A549 treated with AZD2906 at 1 μM for 4 hours (cell line): ENCODE measurements around the gene FUT2. TPM values are rescaled to one million over a fixed set of nuclear protein-coding genes. Genes with fewer than 3 reads are reported as not detected.

Experiments used
- total RNA-seq: library from RNA; stranded (reverse); fragments of 200-300 nt; extraction: Qiagen RNA extraction; gene quantifications from 5 replicates; pipeline ENCODE4 v1.2.3, GENCODE V29; 2022

FUT2 gene
- not detected in 5 replicates for total RNA-seq

DNA sequence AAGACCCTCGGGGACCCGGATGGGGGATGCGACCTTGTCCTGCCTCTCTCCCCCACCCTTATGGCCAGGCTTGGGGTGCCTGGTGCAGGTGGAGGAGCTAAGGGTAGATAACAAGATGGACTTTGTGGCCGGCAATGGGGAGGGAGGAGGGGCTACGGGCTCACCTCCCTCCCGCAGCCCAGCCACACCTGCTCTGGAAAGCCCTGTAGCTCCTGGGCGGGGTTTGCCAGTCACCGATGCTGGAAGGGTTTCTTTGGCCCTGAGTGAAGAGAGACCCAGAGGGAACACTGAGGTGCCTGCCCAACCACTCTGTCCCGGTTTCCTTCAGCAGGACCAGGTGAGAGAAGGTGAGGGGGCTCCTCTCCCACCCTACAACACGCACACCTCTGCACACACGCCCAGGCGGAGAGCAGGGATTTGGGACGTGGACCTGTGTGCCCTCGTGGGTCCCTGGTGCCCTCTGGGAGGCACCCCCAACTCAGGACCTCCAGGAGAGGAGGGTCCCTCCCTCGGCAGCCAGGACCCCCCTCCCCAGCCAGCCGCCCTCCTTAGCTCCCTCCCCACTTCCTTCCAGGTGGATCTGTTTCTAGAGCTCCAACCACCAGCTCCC, at the start of gene FUT2:
Gene FUT2, plus strand, starts transcription at position 229 of the 610 bp plus-strand sequence. CDS start 6,986 bp downstream, outside the sequence.

DNA sequence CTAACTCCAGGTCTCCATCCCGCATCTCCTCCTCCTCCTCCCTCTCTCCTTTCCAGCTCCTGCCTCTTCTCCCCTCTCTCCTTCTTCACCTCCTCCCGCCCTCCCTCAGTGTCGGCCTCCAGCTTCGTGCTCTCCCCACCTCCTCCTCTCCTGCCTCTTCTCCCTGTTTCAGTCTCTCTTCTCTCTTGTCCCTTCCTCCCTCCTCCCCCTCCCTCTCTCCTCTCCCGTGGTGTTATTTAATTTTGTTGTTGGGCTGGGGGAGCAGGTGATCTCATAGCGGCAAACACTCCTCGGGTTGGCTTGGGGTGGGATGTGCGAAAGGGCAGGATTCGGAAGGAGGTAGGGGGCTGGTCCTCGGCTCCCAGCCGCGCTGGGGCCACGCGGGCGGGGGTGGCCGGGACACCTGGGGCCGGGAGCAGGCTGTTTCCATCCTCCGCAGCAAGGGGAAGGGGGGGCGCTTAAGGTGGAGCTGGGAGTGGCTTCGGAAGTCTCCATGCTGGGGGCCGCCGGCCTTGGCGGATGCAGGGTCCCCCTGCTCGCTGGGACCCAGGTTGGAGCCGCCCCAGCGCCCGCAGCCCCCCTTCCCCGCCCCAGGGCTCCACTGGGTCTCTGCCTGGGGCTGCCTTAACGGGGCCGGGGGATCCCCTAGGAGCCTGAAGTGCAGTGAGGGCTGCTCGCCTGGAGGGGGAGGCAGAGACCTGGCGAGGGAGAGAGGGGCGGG, 49.6 kb upstream of the FUT2 start, which contains the start of gene CA11:
Gene CA11, minus strand, starts transcription at position 187 of the 721 bp plus-strand sequence. CDS start 555 bp downstream, outside the sequence.

DNA sequence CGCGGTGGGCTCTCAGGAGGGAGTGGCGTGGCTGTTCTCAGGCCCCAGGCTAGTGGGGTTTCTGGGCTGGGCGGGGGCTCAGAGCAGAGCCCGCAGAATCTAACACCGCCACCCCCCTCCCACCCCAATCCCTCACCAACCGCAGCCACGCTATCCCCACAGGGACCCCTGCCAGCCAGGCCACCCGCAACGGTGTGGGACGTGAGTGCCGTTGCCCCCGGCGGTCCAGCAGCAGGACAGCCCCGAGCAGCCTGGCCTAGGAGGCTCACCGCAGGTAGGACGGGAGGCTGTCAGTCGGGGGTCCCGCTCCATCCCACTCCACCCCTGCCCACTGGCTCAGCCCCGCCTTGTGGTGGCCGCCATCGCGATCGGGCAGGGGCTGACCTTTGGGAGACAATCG, 22.8 kb upstream of the FUT2 start, which contains the start of gene NTN5:
Gene NTN5, minus strand, starts transcription at position 24 of the 400 bp plus-strand sequence. CDS start 2,031 bp downstream, outside the sequence.

DNA sequence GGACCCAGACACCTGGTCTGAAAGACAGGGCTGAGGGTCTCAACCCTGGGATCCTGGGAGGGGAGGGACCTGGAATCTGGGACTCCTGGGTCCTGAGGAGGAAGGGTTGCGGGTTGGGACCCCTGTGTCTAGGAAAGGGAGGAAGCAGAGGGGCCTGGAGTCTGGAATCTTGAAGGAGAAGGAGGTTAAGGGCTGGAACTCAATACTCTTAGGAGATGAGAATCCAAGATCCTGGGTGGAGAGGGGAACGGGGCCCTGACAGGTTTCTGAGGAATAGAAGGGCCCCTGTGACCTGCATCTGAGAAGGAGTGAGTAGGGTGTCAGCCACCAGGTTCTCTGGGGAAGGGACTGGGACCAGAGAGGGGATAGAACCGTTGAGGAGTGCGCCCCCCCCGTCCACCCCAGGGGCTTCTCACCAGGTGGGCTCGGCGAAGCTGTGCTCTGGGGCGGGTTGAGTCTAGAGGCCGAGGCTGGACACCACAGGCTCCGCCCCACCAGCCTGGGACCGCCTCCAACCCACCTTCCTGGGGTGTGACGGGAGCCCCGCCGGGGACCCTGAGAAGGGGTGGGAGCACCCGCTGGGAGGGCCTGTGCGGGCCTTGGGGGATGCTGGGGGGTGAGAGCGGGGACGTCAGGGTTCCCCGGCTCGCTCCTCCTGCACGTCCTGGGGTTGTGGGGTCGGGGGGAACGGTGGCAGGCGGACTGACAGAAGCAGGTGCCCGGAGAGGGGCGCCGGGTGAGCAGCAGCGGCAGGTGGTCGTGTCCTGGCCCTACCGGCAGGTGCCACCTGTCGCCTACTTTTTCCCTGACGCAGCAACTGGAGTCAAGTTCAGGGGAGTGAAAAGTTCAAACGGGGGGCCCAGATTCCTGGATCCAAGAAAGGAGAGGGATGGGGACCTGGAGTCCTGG, 23.7 kb downstream of the FUT2 start, which contains the start of gene MAMSTR:
Gene MAMSTR, minus strand, starts transcription at position 463 of the 909 bp plus-strand sequence. CDS start 694 bp downstream, outside the sequence.

DNA sequence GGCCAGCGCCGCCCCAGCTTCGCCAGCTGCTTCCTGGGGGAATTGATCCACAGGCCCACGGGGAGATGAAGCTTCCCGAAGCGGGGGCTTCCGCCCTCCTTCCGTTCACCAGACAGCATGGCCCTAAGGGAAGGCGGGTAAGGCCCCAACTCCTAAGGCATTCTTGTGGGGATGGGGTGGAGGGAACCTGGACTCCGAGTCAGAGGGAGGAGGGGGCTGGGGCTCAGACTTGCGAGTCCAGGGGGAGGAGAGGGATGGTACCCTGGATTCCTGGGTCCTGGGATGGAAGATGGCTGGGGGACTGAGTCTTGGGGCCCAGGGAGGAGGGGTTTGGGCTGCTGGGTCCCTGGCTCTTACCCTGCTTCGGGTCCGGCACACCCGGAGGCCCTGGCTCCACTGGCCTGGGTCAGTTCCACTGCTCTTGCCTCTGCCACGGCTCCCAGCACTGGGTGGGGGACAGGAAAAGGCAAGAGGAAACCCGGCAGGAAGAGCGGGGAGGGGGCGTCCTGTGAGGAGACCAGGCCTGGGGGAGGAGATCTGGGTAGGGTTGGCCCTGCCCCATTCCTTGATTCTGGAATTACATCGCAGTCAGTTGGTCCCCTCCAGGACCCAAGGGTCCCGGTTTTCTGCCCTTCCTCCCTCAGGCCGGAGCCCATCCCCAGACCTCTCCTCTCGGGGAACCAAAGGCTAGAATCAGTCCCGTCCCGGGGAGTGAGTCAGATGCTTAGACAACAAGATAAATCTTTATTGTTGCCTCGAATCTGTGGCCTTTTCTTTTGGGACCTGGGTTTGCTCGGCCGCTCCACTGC, 44.6 kb downstream of the FUT2 start, which contains the start of gene RASIP1:
Gene RASIP1, minus strand, starts transcription at position 447 of the 809 bp plus-strand sequence. Its CDS starts 328 bp downstream, at position 119.

DNA sequence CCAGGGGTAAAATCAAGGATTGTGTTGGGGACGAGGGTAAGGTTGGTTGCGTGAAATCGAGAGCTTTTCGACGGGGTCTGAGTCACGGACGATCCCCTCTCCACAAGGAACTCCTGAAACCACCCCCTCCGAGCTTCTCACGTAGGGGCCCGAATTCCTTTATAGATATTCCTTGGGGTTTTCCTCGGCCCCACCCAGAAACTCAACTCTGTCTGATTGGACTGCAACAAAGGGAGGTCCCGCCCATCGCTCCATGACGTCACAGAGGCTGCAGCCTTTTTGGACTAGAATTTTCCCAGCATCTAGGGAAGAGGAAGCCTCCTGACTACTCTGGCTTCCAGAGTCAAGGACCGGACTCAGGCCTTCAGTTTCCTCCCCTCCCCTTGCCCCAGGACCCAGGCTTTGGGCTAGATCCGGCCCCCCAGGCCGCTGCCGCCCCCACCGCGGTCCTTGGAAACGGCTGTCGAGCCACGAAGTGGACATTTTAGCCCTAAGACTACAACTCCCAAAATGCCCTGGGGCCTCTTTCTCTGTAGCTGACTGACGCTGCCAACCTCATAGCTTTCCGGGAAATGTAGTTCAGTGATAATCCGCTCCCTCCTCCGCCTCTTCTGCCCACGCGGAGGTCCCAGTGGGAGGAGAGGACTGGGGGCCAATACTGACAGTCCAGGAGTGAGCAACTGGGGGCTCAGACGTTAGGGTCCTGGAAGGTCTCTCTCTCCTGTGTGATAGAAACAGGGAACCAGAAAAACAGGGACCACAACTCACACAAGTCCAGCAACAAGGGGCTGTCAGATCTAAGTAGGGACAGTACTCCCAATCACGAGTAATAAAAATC, 51.2 kb downstream of the FUT2 start, which contains the start of gene IZUMO1:
Gene IZUMO1, minus strand, starts transcription at position 172 of the 838 bp plus-strand sequence. CDS start 1,050 bp downstream, outside the sequence.

DNA sequence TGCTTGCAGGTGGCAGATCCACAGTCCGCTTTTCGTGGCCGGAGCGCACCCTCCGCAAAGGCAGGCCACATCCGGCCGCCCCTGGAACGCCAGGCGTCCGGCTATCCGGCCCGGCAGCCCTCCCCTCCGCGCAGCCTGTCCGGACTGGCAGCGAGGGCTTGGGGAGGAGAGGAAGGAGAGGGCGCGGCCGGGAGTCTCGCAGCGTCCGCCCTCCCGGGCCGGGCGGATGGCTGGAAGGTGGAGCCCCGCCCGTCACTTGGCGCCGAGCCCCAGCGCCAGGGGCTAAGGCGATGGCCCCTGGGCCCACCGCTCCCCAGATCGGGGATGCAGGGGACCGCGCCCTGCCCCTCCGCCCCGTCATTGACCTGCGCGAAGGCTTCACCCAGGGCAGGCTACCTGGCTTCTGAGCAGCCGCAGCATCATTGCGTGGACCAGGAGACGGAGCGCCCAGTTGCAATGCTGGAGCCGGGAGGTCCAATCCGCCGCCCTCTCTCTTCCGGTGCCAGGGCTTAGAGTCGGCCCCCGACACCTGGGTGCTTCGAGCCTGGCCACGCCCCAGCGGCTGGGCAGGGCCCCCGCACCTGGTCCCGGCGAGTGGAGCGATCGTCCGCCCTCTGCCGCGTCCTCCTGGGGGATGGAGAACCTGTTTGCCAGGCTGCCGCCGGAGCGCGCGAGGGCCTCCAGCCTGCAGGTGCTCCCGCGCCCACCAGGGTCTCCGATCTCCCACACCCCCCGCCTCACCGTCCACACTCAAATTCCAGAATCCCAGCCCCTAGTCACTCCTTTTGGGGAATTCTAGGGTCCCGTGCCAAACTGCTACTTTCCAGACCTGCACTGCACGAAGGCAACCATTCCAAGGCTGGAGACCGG, 57.0 kb downstream of the FUT2 start, which contains the start of gene FUT1:
Gene FUT1, minus strand, starts transcription at position 146 of the 870 bp plus-strand sequence. CDS start 1,360 bp downstream, outside the sequence.

DNA sequence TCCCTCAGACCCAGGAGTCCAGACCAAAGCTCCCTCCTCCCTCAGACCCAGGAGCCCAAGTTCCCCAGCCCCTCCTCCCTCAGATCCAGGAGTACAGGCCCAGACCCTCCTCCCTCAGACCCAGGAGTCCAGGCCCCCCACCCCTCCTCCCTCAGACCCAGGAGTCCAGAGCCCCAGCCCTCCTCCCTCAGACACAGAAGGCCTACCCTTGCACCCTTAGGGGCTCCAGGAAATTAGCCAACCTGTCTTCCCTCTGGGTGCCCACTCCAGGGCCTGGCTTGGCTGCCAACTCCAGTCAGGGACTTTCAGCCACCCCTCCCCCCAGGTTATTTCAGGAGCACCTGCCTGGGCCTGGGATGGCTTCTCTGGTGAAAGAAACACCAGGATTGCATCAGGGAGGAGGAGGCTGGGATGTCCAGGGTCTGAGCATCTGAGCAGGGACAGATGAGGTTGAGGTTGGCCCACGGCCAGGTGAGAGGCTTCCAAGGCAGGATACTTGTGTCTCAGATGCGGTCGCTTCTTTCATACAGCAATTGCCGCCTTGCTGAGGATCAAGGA, 59.4 kb downstream of the FUT2 start, which contains the start of gene FGF21:
Gene FGF21, plus strand, starts transcription at position 441 of the 558 bp plus-strand sequence. CDS start 713 bp downstream, outside the sequence.

Other genes with a start within 250 kb of the FUT2 start
- gene GRWD1, start 250.0 kb upstream of the FUT2 start, total RNA-seq: 109 to 124 TPM (median 114 TPM) in 5 replicates
- gene KCNJ14, start 240.4 kb upstream of the FUT2 start, total RNA-seq: 0.80 to 1.6 TPM (median 1.1 TPM) in 5 replicates
- gene CYTH2, start 226.6 kb upstream of the FUT2 start, total RNA-seq: 55.7 to 66.9 TPM (median 63.2 TPM) in 5 replicates
- 2.5 to 5.4 TPM (median 5.0 TPM) in 5 replicates for gene LMTK3, start 184.1 kb upstream of the FUT2 start, total RNA-seq
- 13.7 to 18.5 TPM (median 15.6 TPM) in 5 replicates for gene SULT2B1, start 143.8 kb upstream of the FUT2 start, total RNA-seq
- 0.06 TPM in 1 of 5 replicates, not detected in the others for gene SPACA4, start 89.2 kb upstream of the FUT2 start, total RNA-seq
- gene FAM83E, start 80.9 kb upstream of the FUT2 start, total RNA-seq: 0.12 to 0.40 TPM (median 0.21 TPM) in 5 replicates
- 3,280 to 3,604 TPM (median 3,357 TPM) in 5 replicates for gene RPL18, start 76.8 kb upstream of the FUT2 start, total RNA-seq
- 10.1 to 17.9 TPM (median 15.0 TPM) in 5 replicates for gene SPHK2, start 76.5 kb upstream of the FUT2 start, total RNA-seq
- 1.4 to 2.6 TPM (median 1.9 TPM) in 5 replicates for gene DBP, start 58.6 kb upstream of the FUT2 start, total RNA-seq
- 6.9 to 11.7 TPM (median 9.4 TPM) in 5 replicates for gene CA11, start 49.8 kb upstream of the FUT2 start, total RNA-seq
- gene NTN5, start 23.0 kb upstream of the FUT2 start, total RNA-seq: 0.06 to 0.22 TPM (median 0.15 TPM) in 5 replicates
- 0.25 to 0.52 TPM (median 0.35 TPM) in 5 replicates for gene MAMSTR, start 23.8 kb downstream of the FUT2 start, total RNA-seq
- 0.42 to 0.98 TPM (median 0.45 TPM) in 5 replicates for gene RASIP1, start 44.6 kb downstream of the FUT2 start, total RNA-seq
- not detected in 5 replicates for gene IZUMO1, start 50.9 kb downstream of the FUT2 start, total RNA-seq
- gene FUT1, start 56.7 kb downstream of the FUT2 start, total RNA-seq: 0.04 to 0.13 TPM (median 0.06 TPM) in 5 replicates
- gene FGF21, start 59.6 kb downstream of the FUT2 start, total RNA-seq: not detected in 5 replicates
- gene BCAT2, start 115.1 kb downstream of the FUT2 start, total RNA-seq: 51.3 to 63.4 TPM (median 60.9 TPM) in 5 replicates
- 12.4 to 16.1 TPM (median 13.9 TPM) in 5 replicates for gene HSD17B14, start 140.5 kb downstream of the FUT2 start, total RNA-seq
- gene PLEKHA4, start 172.6 kb downstream of the FUT2 start, total RNA-seq: 1.2 to 1.6 TPM (median 1.4 TPM) in 5 replicates
- 79.7 to 121 TPM (median 92.8 TPM) in 5 replicates for gene PPP1R15A, start 176.4 kb downstream of the FUT2 start, total RNA-seq
- not detected in 5 replicates for gene TULP2, start 202.8 kb downstream of the FUT2 start, total RNA-seq
- gene NUCB1, start 204.3 kb downstream of the FUT2 start, total RNA-seq: 206 to 233 TPM (median 208 TPM) in 5 replicates
- gene DHDH, start 237.7 kb downstream of the FUT2 start, total RNA-seq: 0.87 to 1.6 TPM (median 1.3 TPM) in 5 replicates